CD4-positive, alpha-beta T cell treated with Interleukin-4 for 1 hour (primary cell): ENCODE measurements around the gene CDC42BPB.

Experiments
- DNase-seq, 2 donors: peaks; one replicate each; pipeline ENCODE4 v3.0.0-alpha.2; 2020 to 2022

Gene CDC42BPB

GRCh38 chr14:102957222-102957621 is 100.1 kb downstream of the CDC42BPB start:
- DNase-seq, result no peak

DNA sequence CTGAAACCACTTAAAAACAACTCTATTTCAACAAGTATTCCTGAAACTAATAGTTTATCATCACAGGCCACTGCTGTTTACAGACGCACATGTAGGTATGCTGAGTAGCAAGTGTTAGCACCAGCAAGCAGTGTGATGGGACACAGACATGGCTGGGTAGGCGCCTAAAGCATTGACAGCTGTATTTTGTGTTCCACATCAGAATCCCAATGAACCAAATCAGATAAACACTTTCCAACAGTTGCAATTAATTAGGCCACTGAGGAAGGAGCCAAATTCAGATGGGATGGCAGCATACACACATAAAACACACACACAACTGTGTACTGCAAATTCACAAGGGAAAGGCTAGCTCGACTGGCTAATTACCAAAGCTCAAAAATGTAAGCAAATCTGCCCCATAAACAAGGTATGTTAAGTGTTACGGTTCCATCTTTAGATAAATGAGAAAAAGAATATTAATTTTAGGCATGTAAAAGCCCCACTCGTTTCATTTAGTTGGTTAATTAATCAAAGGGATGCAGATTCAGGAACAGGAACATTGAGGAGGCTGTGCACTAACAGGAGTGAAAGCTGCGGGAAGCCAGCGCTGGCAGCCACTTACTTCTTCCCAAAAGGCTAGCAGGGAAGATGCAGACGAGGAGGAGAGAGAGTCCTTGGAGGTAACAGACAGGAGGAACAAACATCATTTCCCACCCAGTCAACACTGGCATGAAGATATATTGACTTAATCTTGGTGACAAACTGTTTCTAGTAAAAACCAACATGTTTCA is 101.5 kb downstream of the CDC42BPB start:
- no peak for DNase-seq

DNA sequence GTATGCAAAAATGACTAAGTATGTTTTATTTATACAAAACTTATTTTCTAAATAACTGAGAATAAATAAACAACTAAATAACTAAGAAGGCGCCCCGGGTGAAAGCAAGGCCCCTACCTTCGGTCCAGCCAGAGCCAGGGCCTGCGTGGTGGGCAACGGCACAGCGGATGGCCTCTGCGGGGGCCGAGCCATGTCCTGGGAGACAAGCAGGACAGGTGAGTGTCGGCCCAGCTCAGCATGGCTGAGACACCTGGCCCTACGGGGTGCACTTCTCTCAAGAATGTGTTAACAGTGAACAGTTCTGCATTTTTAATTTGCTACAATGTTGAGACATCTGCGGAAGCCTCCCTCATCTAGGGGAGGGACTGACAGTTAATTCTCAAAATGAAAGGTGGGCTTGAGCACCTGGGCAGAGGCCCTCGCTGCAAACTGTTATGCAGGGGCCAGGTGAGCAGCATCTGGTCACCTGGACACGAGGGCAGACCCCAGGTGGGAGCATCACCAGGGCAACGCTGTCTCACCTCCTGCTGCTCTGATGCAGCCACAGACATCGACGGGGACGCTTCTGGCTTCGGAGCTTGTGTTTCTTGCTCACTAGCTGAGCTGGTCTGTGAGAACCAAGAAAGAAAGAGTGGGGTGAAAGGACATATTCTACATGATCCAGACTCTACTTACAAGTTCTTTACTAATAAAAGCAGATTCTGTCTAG is 103.1 kb downstream of the CDC42BPB start:
- DNase-seq, result no peak

- no peak for DNase-seq
Measured at GRCh38 chr14:102953100-102953499, 104.2 kb downstream of the CDC42BPB start.

DNA sequence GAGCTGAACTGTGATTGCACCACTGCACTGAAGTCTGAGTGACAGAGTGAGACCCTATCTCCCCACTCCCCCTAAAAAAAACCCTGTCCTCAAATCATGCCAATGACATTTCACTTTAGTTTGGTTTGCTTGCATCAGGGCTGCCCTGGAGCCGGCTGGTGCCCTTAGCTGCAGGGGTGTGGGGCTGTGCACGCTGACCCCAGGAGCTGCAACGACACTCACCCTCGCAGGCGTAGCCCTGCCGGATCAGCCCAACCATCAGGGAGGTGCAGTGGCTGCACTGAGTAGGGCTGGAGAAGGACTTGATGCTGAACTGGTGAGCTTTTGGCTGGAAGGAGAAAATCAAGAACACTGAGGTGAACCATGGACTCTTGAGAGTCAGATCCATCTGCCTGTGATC is 105.1 kb downstream of the CDC42BPB start:
- DNase-seq, result no peak

GRCh38 chr14:102951799-102952198 is 105.5 kb downstream of the CDC42BPB start:
- no peak for DNase-seq

- DNase-seq, result no peak
Measured at GRCh38 chr14:102951034-102951433, 106.3 kb downstream of the CDC42BPB start.

DNA sequence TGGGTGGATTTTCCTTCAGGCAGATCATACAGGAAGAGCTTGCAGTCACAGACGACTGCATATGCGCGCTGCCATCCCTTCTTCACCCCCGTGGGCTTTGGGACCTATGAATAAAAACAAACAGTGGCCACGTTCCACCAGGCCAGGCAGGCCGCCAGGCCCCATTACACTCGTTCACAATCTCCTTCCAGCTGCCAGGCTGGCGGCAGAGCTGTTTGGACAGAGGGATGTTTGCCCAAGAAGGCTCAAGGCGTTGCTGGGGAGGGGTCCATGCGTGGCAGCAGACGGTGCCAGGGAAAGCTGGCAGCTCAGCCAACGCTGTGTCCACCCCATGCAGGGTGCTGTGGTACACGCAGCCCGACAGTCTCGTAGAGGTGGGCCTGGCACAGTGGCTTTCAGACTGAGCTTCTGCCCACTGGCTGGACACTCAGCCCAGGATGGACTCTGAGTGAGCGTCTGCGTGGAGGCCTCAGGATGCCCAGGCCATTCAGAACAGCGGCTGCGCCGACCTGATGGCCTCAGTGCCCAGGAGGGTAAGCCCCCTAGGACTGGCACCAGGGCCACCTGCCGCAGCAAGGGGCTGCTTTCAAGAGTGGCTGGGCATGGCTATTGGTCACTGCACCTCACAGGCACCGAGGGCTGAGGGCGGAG is 107.4 kb downstream of the CDC42BPB start:
- no peak for DNase-seq

GRCh38 chr14:102949062-102949800 is 108.1 kb downstream of the CDC42BPB start:
- DNase-seq, result peak; percentile 30 to 65

GRCh38 chr14:102948698-102949061 is 108.7 kb downstream of the CDC42BPB start:
- DNase-seq, result no peak

DNA sequence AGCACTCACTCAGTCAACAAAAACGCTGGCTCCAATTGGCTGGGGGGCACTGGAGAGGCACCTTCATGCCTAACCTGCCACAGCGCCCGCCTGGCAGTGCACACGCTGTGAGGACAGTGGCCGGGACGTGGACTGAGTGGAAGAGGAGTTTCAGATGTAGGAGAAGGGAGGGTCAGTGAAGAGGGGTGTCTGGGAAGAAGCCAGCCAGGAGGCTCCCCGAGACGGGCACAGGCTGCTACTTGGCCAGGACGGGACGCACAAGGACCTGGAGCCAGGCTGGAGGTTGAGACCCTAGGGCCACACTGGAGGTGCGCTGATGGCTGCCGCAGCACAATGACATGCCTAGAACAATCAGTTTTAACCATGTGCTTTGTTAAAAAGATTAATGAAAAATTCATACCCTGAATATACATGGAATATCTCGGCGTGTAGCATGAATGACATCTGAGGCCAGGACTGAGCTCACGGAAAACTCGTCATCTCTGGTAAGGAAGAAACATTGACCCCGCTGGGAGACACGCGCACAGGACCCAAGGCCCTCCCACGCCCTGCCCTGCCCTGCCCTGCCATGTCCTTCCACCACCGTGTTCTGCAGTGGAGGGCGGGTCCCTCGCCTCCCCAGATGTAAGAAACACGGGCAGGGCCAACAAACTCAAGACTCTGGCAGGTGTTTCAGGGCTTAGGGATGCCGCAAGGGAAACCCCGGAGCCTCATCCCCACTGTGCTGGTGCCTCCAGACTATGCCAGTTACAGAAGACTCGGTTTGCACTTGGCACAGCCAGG is 109.8 kb downstream of the CDC42BPB start:
- DNase-seq, result no peak

DNA sequence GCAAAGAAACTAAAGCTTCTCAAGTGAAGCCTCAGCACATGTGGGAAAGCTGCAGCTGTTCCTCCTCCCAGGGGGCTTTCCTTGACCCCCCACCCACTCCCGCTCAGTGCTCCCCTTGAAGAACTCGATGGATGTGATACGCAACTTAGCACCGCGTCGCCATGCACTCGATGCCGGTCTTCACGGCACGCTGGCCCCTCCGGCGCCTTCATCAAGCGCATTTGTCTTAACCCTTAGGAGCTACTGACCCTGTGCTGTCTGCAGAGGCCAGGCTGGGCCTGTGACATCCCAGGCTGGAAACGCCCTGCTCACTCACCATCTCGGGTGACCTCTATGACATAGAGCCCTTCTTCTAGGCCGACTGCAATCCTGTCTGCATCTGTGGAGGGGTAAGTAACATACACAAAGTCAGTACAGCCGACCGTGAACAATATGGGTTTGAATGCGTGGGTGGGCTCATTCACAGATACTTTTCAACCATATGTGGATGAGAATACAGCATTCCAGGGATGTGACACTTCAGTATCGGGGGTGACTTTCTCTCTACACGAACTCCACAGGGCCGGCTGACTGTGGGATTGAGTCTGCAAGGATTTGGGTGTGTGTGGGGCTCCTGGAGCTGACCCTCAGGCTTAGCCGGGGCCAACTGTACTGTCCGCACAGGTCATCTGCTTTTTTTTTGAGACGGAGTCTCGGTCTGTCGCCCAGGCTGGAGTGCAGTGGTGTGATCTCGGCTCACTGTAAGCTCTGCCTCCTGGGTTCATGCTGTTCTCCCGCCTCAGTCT is 111.8 kb downstream of the CDC42BPB start:
- no peak for DNase-seq

GRCh38 chr14:102944448-102945330 is 112.7 kb downstream of the CDC42BPB start:
- no peak for DNase-seq

DNA sequence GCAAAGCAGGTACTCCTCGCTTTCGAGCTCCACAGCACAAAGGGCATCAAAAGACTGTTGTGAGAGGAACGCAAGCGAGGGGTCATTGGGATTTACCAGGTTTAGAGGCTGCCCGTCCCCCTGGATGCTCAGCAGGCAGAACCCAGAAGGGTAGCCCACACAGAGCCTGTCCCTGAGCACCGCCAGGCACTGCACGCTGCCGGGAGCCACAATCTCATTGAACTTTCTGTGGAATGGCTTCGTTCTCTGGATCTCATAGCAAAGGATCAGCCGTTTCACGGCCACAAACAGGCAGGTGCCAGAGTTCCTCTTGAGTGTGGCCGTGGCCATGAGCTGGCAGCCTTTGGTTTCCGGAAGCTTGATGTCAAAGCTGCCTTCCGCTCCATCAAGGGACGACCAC is 113.4 kb downstream of the CDC42BPB start:
- DNase-seq, result no peak

- DNase-seq, result no peak
Measured at GRCh38 chr14:102943454-102943853, 113.9 kb downstream of the CDC42BPB start.

DNA sequence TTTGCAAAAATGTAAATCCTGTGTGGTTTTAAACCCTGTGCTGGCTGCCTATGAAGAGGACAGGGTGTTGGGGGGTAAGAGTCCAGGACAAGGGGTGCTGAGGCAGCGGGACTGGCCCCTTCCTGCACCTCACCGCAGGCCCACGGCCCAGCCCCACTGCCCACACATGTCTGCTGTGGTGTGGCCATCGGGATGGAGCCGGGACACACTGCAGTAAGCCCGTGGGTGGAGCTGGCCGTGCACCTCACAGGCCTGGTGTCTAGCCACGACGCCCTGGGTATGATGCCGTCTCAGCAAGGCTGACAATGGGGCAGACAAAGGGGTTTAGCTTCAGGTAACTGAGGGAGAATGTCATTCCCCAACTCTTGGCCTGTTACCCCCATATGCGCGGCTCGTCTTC is 115.3 kb downstream of the CDC42BPB start:
- DNase-seq, result no peak

DNA sequence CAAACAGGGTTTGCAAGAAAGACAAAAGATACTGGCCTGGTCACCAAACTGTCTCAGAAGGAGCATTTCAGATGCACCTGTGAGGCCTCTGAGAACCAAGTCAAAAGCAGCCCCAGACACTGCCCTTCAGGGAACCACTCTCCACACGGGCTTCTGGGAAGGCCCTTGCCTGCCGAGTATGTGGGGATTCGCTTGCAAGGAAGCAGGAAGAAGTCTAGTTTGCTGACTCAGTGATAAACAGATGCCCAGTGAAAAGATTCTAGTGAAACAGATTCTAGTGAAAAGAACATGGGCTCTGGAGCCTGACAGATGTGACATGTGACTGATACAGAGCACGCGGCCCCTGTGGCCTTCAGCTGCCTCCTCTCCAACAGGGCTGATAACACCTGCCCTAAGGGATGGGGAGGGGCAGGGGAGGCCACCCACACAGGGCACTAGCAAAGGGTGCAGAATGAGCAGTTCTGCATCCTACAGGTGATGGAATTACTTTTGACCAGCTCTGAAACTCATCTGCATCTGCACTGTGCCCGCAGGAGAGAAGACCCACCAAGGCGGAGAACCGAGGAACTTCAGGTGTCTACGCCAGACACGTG is 115.8 kb downstream of the CDC42BPB start:
- DNase-seq, result no peak

- DNase-seq, result no peak
Measured at GRCh38 chr14:102940729-102941362, 116.5 kb downstream of the CDC42BPB start.

DNA sequence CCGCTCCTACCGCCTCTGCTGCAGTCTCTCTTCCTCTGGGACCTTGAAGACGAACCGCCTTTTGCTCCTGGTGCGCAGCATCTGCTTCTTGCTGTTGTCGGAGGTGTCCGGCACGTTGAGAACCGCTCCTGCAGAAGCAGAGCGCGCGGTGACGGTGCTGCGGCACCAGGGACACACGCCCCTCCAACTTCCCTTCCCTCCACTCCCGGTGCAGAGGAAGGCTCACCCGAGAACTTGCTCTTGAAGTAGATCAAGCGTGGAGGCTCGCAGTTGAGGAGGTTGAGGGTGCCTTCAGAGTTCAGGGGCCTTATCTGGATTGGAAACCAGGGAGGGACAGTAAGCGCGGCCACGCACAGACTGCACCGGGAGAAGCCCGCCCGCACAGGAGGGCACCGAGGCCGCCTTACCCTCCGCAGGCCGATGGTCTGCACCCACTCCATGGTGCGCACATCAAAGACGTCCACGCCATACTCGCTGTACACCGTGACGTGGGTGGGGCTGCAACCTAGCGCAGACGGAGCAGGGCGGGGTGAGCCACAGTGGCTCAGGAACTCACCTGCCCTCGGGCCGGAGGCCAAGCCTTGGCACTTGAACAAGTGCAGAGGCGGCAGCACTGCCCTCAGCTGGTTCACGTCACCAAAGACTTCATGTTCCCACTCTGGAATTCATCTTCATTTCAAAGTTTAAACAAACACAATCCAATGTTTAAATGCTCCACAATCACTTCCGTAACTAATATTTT is 117.4 kb downstream of the CDC42BPB start:
- DNase-seq, result no peak
